HG03103 (cell line): Measurements from ENCODE around the gene POLR1B.
"Not testable (repeated sequence)": the region's sequence is repeated elsewhere in the genome, so short reads cannot be mapped to it uniquely, and the experiment has no call there.

Experiments
- ATAC-seq: cut with Tn5 transposase; IDR thresholded peaks from one replicate; pipeline ENCODE4 v1.9.1; 2021; ENCODE audit warnings: low read depth; ENCODE audit not compliant: unreplicated experiment

POLR1B gene

GRCh38 chr2:112542123-112542983 lies at the start of gene POLR1B:
TSS of gene POLR1B (plus strand) at chr2:112542465. CDS start at chr2:112542495, 30 bp downstream.
- ATAC-seq = peak; percentile 62

GRCh38 chr2:112493048-112493447 lies 49.2 kb upstream of the POLR1B start:
- no peak for ATAC-seq

GRCh38 chr2:112493858-112494648 lies 48.2 kb upstream of the POLR1B start:
- ATAC-seq = no peak

- ATAC-seq = no peak
Observed at GRCh38 chr2:112494828-112495227, 47.4 kb upstream of the POLR1B start.

GRCh38 chr2:112495878-112496277 lies 46.4 kb upstream of the POLR1B start:
- not testable (repeated sequence) for ATAC-seq

GRCh38 chr2:112500850-112501484 lies 41.3 kb upstream of the POLR1B start:
- ATAC-seq = not testable (repeated sequence)

GRCh38 chr2:112509239-112509998 lies 32.8 kb upstream of the POLR1B start:
- ATAC-seq = not testable (repeated sequence)

GRCh38 chr2:112516801-112517200 lies 25.5 kb upstream of the POLR1B start:
- no peak for ATAC-seq

- ATAC-seq = no peak
Observed at GRCh38 chr2:112518807-112519206, 23.5 kb upstream of the POLR1B start.

GRCh38 chr2:112519506-112519905 lies 22.8 kb upstream of the POLR1B start:
- no peak for ATAC-seq

- ATAC-seq = no peak
Observed at GRCh38 chr2:112520234-112520783, 22.0 kb upstream of the POLR1B start.

GRCh38 chr2:112523291-112523777 lies 18.9 kb upstream of the POLR1B start:
- no peak for ATAC-seq

GRCh38 chr2:112524276-112524675 lies 18.0 kb upstream of the POLR1B start:
- ATAC-seq = not testable (repeated sequence)

- ATAC-seq = no peak
Observed at GRCh38 chr2:112528541-112528940, 13.7 kb upstream of the POLR1B start.

- no peak for ATAC-seq
Observed at GRCh38 chr2:112529757-112530156, 12.5 kb upstream of the POLR1B start.

- no peak for ATAC-seq
Observed at GRCh38 chr2:112530728-112531127, 11.5 kb upstream of the POLR1B start.

GRCh38 chr2:112534826-112535225 lies 7.4 kb upstream of the POLR1B start:
- ATAC-seq = no peak

GRCh38 chr2:112536665-112537064 lies 5.6 kb upstream of the POLR1B start:
- ATAC-seq = not testable (repeated sequence)

- ATAC-seq = no peak
Observed at GRCh38 chr2:112539306-112539705, 3.0 kb upstream of the POLR1B start.

GRCh38 chr2:112540906-112541305 lies 1.4 kb upstream of the POLR1B start:
- ATAC-seq = no peak
